ENCODE measurements around the gene ERC2.
"Not testable (repeated sequence)": the region's sequence is repeated elsewhere in the genome, so short reads cannot be mapped to it uniquely, and the experiment has no call there.

The ERC2 gene

GRCh38 chr3:56468184-56469106, at the start of gene ERC2:
TSS of gene ERC2 (minus strand) at chr3:56468467.
- peak; percentile 34 to 45 for DNase-seq

- no peak for DNase-seq
Observed at GRCh38 chr3:56502738-56503137, 34.5 kb upstream of the ERC2 start.

GRCh38 chr3:56496376-56496775, 28.1 kb upstream of the ERC2 start:
- DNase-seq: not testable (repeated sequence)

GRCh38 chr3:56494679-56495322, 26.5 kb upstream of the ERC2 start:
- peak; percentile 7 to 42 for DNase-seq

- DNase-seq: no peak
Observed at GRCh38 chr3:56491566-56491965, 23.3 kb upstream of the ERC2 start.

GRCh38 chr3:56488812-56489600, 20.7 kb upstream of the ERC2 start:
- DNase-seq: no peak

- no peak for DNase-seq
Observed at GRCh38 chr3:56484525-56485032, 16.3 kb upstream of the ERC2 start.

- peak in 1 of 2 donors; percentile 18 for DNase-seq
Observed at GRCh38 chr3:56484122-56484521, 15.9 kb upstream of the ERC2 start.

- no peak for DNase-seq
Observed at GRCh38 chr3:56477646-56478045, 9.4 kb upstream of the ERC2 start.

- no peak for DNase-seq
Observed at GRCh38 chr3:56476771-56477170, 8.5 kb upstream of the ERC2 start.

GRCh38 chr3:56471771-56472170, 3.5 kb upstream of the ERC2 start:
- no peak for DNase-seq

GRCh38 chr3:56469141-56469540, 874 bp upstream of the ERC2 start:
- no peak for DNase-seq

GRCh38 chr3:56467801-56468183, 475 bp downstream of the ERC2 start:
- DNase-seq: no peak

GRCh38 chr3:56467108-56467507, 1.2 kb downstream of the ERC2 start:
- DNase-seq: peak; percentile 67 to 82

- DNase-seq: no peak
Observed at GRCh38 chr3:56459719-56460118, 8.5 kb downstream of the ERC2 start.

GRCh38 chr3:56459104-56459496, 9.2 kb downstream of the ERC2 start:
- no peak for DNase-seq

GRCh38 chr3:56458496-56459103, 9.7 kb downstream of the ERC2 start:
- DNase-seq: no peak

- no peak for DNase-seq
Observed at GRCh38 chr3:56456117-56456516, 12.2 kb downstream of the ERC2 start.

GRCh38 chr3:56453011-56453410, 15.3 kb downstream of the ERC2 start:
- DNase-seq: no peak

GRCh38 chr3:56452085-56452484, 16.2 kb downstream of the ERC2 start:
- DNase-seq: no peak

- DNase-seq: no peak
Observed at GRCh38 chr3:56443372-56443771, 24.9 kb downstream of the ERC2 start.

GRCh38 chr3:56428667-56429066, 39.6 kb downstream of the ERC2 start:
- no peak for DNase-seq

- DNase-seq: no peak
Observed at GRCh38 chr3:56424885-56425284, 43.4 kb downstream of the ERC2 start.

Data from hippocampal formation (tissue), 2 donors.